ENCODE measurements around the gene CACUL1. TPM values are rescaled to one million over a fixed set of nuclear protein-coding genes. Genes with fewer than 3 reads are reported as not detected.
"Not testable (repeated sequence)": the region's sequence is repeated elsewhere in the genome, so short reads cannot be mapped to it uniquely, and the experiment has no call there.

The CACUL1 gene
- total RNA-seq, 1 donor from 2014 or later, result 24.3 TPM

DNA sequence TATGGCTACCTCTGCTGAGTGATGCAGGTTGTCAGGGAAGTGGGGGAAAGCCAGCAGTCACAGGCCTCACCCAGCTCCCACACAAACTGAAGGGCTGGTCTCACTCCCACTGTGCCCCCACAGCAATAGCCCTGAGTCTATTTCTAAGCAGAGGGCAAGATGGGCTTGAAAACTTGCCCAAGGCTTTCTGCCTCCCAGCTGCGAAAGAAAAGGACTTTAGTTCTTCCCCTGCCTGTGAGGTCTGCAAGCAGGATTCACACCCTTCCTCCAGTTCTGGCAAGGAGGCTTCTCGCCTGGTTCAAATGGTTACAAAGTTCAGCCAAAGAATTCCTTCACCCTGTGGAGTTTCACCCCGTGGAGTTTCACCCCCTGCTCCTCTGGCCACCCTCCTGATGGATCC, 96.0 kb downstream of the CACUL1 start:
- DNase-seq (ENCODE audit: extremely low read depth, low read depth, low spot score), result no peak

DNA sequence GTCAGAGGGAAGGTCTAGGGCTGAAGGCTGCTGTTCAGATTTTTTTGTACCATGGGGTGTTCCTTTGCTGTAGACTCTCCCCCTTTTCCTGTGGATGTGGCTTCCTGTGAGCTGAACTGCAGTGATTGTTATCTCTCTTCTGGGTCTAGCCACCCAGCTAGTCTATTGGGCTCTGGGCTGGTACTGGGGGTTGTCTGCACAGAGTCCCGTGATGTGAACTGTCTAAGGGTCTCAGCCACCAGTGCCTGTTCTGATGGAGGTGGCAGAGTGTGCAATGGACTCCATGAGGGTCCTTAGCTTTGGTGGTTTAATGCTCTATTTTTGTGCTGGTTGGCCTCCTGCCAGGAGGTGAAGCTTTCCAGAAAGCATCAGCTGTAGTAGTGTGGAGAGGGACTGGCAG, 96.6 kb downstream of the CACUL1 start:
- DNase-seq (ENCODE audit: extremely low read depth, low read depth, low spot score), result not testable (repeated sequence)

DNA sequence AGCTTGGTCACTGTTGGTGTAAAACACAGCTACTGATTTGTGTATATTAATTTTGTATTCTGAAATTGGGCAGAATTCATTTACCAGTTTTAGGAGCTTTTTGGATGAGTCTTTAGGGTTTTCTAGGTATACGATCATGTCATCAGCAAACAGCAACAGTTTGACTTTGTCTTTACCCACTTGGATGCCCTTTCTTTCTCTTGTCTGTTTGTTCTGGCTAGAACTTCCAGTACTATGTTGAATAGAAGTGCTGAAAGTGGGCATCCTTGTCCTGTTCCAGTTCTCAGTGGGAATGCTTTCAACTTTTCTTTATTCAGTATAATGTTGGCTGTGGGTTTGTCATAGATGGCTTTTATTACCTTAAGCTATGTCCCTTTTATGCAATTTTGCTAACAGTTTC, 109.5 kb downstream of the CACUL1 start:
- DNase-seq (ENCODE audit: extremely low read depth, low read depth, low spot score), result not testable (repeated sequence)

DNA sequence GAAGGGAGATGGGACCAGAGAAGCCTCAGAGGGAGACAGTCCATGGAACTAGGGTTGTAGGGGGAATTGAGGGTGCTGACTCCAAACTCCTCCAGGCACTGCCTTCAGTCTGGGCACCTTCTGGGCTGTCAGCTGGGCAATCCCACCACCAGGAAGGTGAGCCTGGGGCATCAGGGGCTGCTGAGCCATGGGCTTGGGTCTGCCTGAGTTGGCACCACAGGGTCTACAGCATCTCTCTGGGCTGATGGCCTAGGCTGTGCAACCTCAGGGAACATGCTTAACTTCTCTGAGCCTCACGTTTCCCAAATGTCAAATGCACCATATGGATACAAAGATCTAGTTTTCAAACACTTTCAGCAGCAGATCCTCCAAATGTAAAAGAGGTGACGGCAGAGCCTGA, 112.5 kb downstream of the CACUL1 start:
- DNase-seq (ENCODE audit: extremely low read depth, low read depth, low spot score), result no peak

DNA sequence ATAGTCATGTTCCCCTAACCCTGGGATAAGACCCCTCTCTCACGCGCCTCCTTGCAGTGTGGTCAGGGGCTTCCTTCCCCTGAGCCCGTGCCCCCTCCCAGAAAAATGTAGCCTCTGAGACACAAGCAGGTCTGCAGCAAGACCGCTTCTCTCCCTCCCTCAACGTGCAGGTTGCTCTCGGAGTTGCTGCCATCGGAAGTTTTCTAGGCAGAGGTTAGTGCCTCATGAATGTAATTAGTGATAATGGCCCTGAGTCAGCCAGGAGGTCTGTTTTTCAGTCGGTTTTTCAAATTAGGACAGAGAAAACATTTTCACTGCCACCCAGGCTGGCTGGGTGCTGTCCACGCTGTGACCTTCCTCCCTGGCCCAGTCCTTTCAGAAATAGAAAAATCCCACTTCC, 116.1 kb downstream of the CACUL1 start:
- no peak for DNase-seq (ENCODE audit: extremely low read depth, low read depth, low spot score)

DNA sequence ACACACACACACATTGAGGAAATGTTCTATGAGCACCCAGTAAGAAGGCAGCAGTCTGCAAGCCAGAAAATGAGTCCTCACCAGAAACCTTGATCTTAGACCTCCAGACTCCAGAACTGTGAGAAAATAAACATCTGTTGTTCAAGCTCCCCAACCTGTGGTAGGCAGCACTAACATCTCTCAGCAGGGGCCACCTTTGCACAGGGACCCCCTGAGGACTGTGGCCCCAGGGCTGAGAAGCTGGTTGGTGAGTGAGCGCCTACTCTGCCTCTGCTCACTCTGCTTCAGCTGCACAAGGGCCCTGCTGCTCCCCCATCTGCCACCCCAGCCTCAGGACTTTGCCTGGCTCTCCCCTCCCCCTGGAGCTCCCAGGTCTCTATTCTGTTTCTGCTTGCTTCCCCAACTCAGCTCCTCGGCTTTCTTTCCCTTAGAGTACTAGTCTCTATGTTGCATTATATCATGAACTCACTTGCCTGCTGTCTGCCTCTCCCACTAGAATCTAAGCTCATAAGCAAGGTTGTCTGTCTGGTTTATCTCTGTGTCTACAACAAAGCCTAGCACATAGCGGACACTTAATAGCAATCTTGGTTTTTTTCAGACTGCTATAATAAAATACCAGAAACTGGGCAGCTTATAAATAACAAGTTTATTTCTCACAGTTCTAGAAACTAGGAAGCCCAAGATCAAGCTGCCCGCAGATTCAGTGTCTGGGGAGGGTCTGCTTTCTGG, 118.9 kb downstream of the CACUL1 start:
- DNase-seq (ENCODE audit: extremely low read depth, low read depth, low spot score), result no peak

DNA sequence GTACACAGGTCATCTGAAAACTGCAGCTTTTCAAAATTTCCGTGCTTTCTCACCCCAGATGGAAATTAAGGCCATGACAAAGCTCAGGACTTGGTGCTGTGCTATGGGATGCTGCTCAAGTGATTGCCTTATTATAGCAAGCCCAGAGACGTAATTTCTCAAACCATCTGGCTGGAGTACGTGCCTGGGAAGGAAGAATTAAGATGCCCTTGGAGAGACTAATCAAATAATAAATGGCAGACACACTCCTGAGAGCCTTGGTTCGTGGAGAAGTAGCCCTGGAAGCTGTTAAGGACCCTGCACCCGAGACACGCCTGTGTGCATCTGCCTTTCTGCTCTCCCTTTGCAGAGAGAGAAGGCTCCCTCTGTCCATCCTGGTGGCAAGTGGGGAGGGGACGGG, 121.0 kb downstream of the CACUL1 start:
- DNase-seq (ENCODE audit: extremely low read depth, low read depth, low spot score), result no peak

DNA sequence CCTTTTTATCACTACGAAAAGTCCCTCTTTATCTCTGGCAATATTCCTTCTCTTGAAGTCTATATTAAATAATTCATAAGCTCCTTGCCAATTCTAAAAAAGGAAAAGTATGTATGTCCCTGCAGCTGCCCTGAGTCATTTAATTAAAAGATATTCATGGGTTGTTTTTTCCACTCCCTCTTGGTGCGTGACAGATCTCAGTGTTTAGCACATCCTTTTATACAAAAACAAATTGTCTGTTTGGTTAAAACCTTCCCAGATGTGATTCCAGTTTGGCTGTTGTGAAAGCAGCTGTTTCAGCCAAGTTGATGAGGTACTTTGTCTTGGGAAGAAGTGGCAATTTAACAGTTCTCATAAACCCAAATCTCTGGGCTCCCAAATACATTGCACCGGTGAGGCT, 125.6 kb downstream of the CACUL1 start:
- DNase-seq (ENCODE audit: extremely low read depth, low read depth, low spot score), result no peak

DNA sequence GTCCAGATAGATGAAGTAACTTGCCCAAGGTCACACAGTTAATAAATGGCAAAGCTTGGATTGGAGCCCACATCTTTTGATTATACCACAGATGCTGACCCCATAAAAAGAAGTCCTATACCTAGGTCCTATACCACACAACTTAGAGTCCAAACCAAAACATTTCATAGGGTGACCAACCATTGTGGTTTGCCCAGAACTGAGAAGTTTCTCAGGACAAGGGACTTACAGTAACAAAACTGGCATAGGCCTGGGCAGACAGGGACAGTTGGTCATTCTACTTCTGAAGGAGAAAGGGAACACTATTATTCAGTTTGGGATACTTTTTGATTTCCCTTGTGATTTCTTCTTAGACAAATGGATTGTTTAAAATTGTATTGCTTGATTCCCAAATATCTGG, 126.4 kb downstream of the CACUL1 start:
- DNase-seq (ENCODE audit: extremely low read depth, low read depth, low spot score), result no peak

DNA sequence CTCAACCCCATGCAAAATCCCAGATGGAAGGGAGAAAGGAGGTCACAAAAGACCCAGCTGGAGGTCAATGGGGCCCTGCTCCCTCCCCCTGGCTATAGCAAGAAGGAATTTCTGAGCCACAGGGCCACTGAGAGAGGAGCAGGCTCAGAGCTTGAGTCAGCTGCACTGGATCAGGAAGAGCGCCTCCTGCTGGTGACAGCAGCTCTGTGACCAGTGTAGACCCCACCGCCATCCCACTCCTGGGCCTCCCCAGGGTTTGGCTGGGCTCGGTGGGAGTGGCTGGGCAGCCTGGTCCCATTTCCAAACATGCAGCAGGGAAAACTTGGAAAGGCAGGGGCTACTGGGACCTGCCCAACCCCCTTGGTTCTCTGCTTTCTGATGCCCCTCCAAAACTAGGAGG, 127.8 kb downstream of the CACUL1 start:
- no peak for DNase-seq (ENCODE audit: extremely low read depth, low read depth, low spot score)

Other genes starting within 250 kb of the CACUL1 start
- gene PRLHR, start 159.3 kb downstream of the CACUL1 start, total RNA-seq, result not detected in 2 replicates